GM18870 (cell line): ENCODE results near the gene SERPINB3.
"Not testable (repeated sequence)": the region's sequence is repeated elsewhere in the genome, so short reads cannot be mapped to it uniquely, and the experiment has no call there.

Experiments
- ATAC-seq: cut with Tn5 transposase; IDR thresholded peaks from one replicate; pipeline ENCODE4 v1.9.1; 2021; ENCODE audit warnings: moderate library complexity; ENCODE audit not compliant: unreplicated experiment

Gene SERPINB3

GRCh38 chr18:63648241-63648640, 13.5 kb downstream of the SERPINB3 start:
- no peak for ATAC-seq

GRCh38 chr18:63646936-63647335, 14.8 kb downstream of the SERPINB3 start:
- ATAC-seq: no peak

- not testable (repeated sequence) for ATAC-seq
Observed at GRCh38 chr18:63644694-63645093, 17.0 kb downstream of the SERPINB3 start.

- not testable (repeated sequence) for ATAC-seq
Observed at GRCh38 chr18:63644142-63644541, 17.6 kb downstream of the SERPINB3 start, which contains the start of gene SERPINB4. TSS of gene SERPINB4 (minus strand) at chr18:63644256. CDS start at chr18:63643577, 679 bp downstream.

GRCh38 chr18:63642668-63643356, 18.9 kb downstream of the SERPINB3 start:
- not testable (repeated sequence) for ATAC-seq

GRCh38 chr18:63641157-63641680, 20.5 kb downstream of the SERPINB3 start:
- not testable (repeated sequence) for ATAC-seq

- no peak for ATAC-seq
Observed at GRCh38 chr18:63637703-63638102, 24.0 kb downstream of the SERPINB3 start.

- ATAC-seq: no peak
Observed at GRCh38 chr18:63627819-63628218, 33.9 kb downstream of the SERPINB3 start.

- no peak for ATAC-seq
Observed at GRCh38 chr18:63626431-63626830, 35.3 kb downstream of the SERPINB3 start.

GRCh38 chr18:63624863-63625262, 36.8 kb downstream of the SERPINB3 start:
- no peak for ATAC-seq

GRCh38 chr18:63619661-63620060, 42.0 kb downstream of the SERPINB3 start:
- ATAC-seq: no peak

- ATAC-seq: peak; percentile 8
Observed at GRCh38 chr18:63617915-63618234, 43.8 kb downstream of the SERPINB3 start.

GRCh38 chr18:63617049-63617914, 44.4 kb downstream of the SERPINB3 start:
- peak; percentile 85 for ATAC-seq

- no peak for ATAC-seq
Observed at GRCh38 chr18:63613420-63613819, 48.3 kb downstream of the SERPINB3 start.

GRCh38 chr18:63606526-63606925, 55.2 kb downstream of the SERPINB3 start:
- no peak for ATAC-seq
